Tibial nerve (tissue), 4 donors: ENCODE results near the gene ARHGAP27.

Source experiments
- CTCF ChIP-seq, 5 experiments: fragments of 200-600 bp in 3 of 5; fragments of 450-650 bp in 2 of 5; sonication (generic) in 3 of 5; IDR thresholded peaks; one replicate each; pipeline ENCODE4 v1.5.1; 2016 to 2019; ENCODE audit warnings: antibody characterized with exemption in 5 of 5, mild to moderate bottlenecking in 3 of 5, moderate library complexity in 2 of 5
- EP300 ChIP-seq, 2 donors: sonication (generic); formaldehyde crosslinking; IDR thresholded peaks; one replicate each; pipeline ENCODE4 v1.6.1; 2017; ENCODE audit warnings: antibody characterized with exemption in 2 of 2, mild to moderate bottlenecking in 1 of 2

- TF ChIP-seq CTCF (IDR thresholded peaks at IDR 0.05) = no peak
- no peak for TF ChIP-seq EP300 (IDR thresholded peaks at IDR 0.05)
These were observed 34.9 kb downstream of the ARHGAP27 start for GRCh38 chr17:45397796-45398195.
